HG03066 (cell line): ENCODE results near the gene SCEL.
"Not testable (repeated sequence)": the region's sequence is repeated elsewhere in the genome, so short reads cannot be mapped to it uniquely, and the experiment has no call there.

ENCODE experiments used
- ATAC-seq: cut with Tn5 transposase; IDR thresholded peaks from one replicate; pipeline ENCODE4 v1.9.1; 2021; ENCODE audit warnings: low read depth; ENCODE audit not compliant: unreplicated experiment

The SCEL gene

GRCh38 chr13:77650409-77650808 is 114.9 kb downstream of the SCEL start:
- no peak for ATAC-seq

- no peak for ATAC-seq
Observed at GRCh38 chr13:77653301-77653700, 117.8 kb downstream of the SCEL start.

- not testable (repeated sequence) for ATAC-seq
Observed at GRCh38 chr13:77660016-77660415, 124.5 kb downstream of the SCEL start.

- ATAC-seq = no peak
Observed at GRCh38 chr13:77660841-77661250, 125.3 kb downstream of the SCEL start.

GRCh38 chr13:77662301-77662700 is 126.8 kb downstream of the SCEL start:
- not testable (repeated sequence) for ATAC-seq

GRCh38 chr13:77662831-77663230 is 127.3 kb downstream of the SCEL start:
- ATAC-seq = not testable (repeated sequence)

GRCh38 chr13:77674852-77675251 is 139.3 kb downstream of the SCEL start:
- ATAC-seq = no peak

GRCh38 chr13:77678691-77679235 is 143.3 kb downstream of the SCEL start:
- no peak for ATAC-seq

GRCh38 chr13:77687799-77688198 is 152.3 kb downstream of the SCEL start:
- no peak for ATAC-seq

- ATAC-seq = no peak
Observed at GRCh38 chr13:77691871-77692270, 156.4 kb downstream of the SCEL start.

GRCh38 chr13:77692746-77693448 is 157.4 kb downstream of the SCEL start:
- no peak for ATAC-seq

- ATAC-seq = no peak
Observed at GRCh38 chr13:77693449-77693940, 158.0 kb downstream of the SCEL start.
